DND-41 (cell line): Measurements from ENCODE around the gene DSCAML1.

Experiments used
- ATAC-seq: fragments of 200-7000 bp; cut with Tn5 transposase; 3 replicates; pipeline ENCODE4 v1.9.1; 2021; ENCODE audit warnings: low read depth; ENCODE audit not compliant: insufficient read depth
- DNase-seq: peaks from one replicate; pipeline ENCODE4 v3.0.0-alpha.2; 2020
- H2AFZ ChIP-seq: 2 replicates; pipeline ENCODE4 v1.6.0; 2012; ENCODE audit warnings: low read depth, low read length
- H3K27ac ChIP-seq: 2 replicates; pipeline ENCODE4 v1.5.1; 2012; ENCODE audit warnings: low read length, inconsistent platforms
- H3K27me3 ChIP-seq: fragments of 200-600 bp; sonication (generic); 2 replicates; pipeline ENCODE4 v1.6.0; 2012; ENCODE audit warnings: low read length, mild to moderate bottlenecking, inconsistent platforms; ENCODE audit not compliant: insufficient read depth, poor library complexity
- H3K36me3 ChIP-seq: 2 replicates; pipeline ENCODE4 v1.5.1; 2012; ENCODE audit warnings: low read length, inconsistent platforms; ENCODE audit not compliant: insufficient read depth
- H3K4me1 ChIP-seq: 2 replicates; pipeline ENCODE4 v1.5.1; 2012; ENCODE audit warnings: mild to moderate bottlenecking, low read length; ENCODE audit not compliant: insufficient read depth
- H3K4me2 ChIP-seq: 2 replicates; pipeline ENCODE4 v1.6.0; 2012; ENCODE audit warnings: mild to moderate bottlenecking, moderate library complexity, low read length, inconsistent platforms; ENCODE audit not compliant: insufficient read depth
- H3K4me3 ChIP-seq, 2 experiments: fragments of 200-600 bp in 1 of 2; shearing (Covaris generic) in 1 of 2; 2 replicates each; pipeline ENCODE4 v1.5.1; 2012 to 2016; ENCODE audit warnings: inconsistent platforms in 2 of 2, low read length in 2 of 2, mild to moderate bottlenecking in 2 of 2, low read depth in 1 of 2, moderate library complexity in 1 of 2
- H3K79me2 ChIP-seq: 2 replicates; pipeline ENCODE4 v1.6.0; 2012; ENCODE audit warnings: low read length, inconsistent platforms; ENCODE audit not compliant: insufficient read depth
- H3K9ac ChIP-seq: 2 replicates; pipeline ENCODE4 v1.6.0; 2012; ENCODE audit warnings: low read depth, mild to moderate bottlenecking, inconsistent platforms, low read length, moderate library complexity
- H3K9me3 ChIP-seq: 2 replicates; pipeline ENCODE4 v1.5.1; 2012; ENCODE audit warnings: low read length, moderate library complexity, mild to moderate bottlenecking, inconsistent platforms; ENCODE audit not compliant: insufficient read depth, severe bottlenecking
- H4K20me1 ChIP-seq: 2 replicates; pipeline ENCODE4 v1.6.0; 2012; ENCODE audit warnings: low read length; ENCODE audit not compliant: insufficient read depth
- EZH2 ChIP-seq: IDR thresholded peaks from 3 replicates; pipeline ENCODE4 v1.6.1; 2012; ENCODE audit warnings: borderline replicate concordance, low read depth, mild to moderate bottlenecking, moderate library complexity, low read length, inconsistent platforms; ENCODE audit not compliant: severe bottlenecking
- TF ChIP-seq, protein P1 (sequence below): IDR thresholded peaks from 2 replicates; pipeline ENCODE4 v1.5.1; 2012; ENCODE audit warnings: borderline replicate concordance, low read length, moderate library complexity, mild to moderate bottlenecking; ENCODE audit not compliant: poor library complexity, severe bottlenecking; ENCODE audit errors: extremely low read depth

The DSCAML1 gene

DNA sequence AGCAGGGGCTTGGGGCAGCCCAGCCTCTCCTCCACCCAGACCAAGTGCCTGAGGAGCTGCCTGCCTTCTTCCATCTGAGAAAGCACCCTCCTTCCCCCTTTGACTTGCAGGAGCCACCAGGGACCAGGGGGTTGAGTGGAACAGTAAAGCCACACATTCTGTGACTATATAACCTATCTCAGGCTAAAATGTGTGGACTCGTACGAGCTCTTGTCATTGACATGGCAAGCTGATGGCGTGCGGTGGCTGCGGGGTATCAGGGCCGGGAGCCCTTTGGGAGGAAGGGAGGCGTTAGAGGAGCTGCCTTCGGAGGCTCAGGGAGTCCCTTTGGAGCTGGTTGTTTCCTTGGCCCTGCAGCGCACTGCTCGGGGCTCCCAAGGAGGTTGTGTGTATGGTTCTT lies 384.8 kb downstream of the DSCAML1 start:
- ATAC-seq: no peak
- no peak overlapping the region for H3K4me3 ChIP-seq
- no peaks in the 10 kb centered on the region for H4K20me1 ChIP-seq
- DNase-seq: no peak
- H3K4me2 ChIP-seq: no peak overlapping the region
- no peaks in the 10 kb centered on the region for H3K4me1 ChIP-seq
- H3K27me3 ChIP-seq: no peaks in the 10 kb centered on the region
- TF ChIP-seq, protein P1, sequence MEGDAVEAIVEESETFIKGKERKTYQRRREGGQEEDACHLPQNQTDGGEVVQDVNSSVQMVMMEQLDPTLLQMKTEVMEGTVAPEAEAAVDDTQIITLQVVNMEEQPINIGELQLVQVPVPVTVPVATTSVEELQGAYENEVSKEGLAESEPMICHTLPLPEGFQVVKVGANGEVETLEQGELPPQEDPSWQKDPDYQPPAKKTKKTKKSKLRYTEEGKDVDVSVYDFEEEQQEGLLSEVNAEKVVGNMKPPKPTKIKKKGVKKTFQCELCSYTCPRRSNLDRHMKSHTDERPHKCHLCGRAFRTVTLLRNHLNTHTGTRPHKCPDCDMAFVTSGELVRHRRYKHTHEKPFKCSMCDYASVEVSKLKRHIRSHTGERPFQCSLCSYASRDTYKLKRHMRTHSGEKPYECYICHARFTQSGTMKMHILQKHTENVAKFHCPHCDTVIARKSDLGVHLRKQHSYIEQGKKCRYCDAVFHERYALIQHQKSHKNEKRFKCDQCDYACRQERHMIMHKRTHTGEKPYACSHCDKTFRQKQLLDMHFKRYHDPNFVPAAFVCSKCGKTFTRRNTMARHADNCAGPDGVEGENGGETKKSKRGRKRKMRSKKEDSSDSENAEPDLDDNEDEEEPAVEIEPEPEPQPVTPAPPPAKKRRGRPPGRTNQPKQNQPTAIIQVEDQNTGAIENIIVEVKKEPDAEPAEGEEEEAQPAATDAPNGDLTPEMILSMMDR: no peak
- no peak for TF ChIP-seq EZH2
- H3K27ac ChIP-seq: no peak overlapping the region
- H3K79me2 ChIP-seq: no peaks in the 10 kb centered on the region
- peaks cover 15% of the 10 kb centered on the region for H3K36me3 ChIP-seq
- no peaks in the 10 kb centered on the region for H3K9me3 ChIP-seq
- no peak overlapping the region for H2AFZ ChIP-seq
- no peak overlapping the region for H3K9ac ChIP-seq

DNA sequence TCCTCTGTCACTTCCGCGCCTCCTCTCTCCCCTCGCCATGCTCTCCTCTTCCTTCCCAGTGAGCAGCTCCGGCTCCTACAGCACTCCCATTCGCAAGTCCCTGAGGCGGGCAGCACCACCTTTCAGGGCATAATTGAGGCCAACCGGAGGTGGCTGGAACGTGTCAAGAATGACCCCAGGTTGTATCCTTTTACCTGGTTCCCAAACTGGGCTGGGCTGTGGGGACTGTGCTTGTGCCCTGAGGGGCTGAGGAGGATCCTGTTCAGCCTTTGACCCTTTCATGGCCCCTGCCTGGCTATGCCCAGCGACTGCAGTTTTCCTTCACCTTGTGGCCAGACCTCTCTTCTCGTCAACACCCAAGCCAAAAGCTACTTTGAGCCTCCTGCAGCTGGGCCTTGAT lies 385.3 kb downstream of the DSCAML1 start:
- Histone ChIP-seq H3K27ac (no peak overlapping the region), H3K36me3 (peaks cover 15% of the 10 kb centered on the region)

DNA sequence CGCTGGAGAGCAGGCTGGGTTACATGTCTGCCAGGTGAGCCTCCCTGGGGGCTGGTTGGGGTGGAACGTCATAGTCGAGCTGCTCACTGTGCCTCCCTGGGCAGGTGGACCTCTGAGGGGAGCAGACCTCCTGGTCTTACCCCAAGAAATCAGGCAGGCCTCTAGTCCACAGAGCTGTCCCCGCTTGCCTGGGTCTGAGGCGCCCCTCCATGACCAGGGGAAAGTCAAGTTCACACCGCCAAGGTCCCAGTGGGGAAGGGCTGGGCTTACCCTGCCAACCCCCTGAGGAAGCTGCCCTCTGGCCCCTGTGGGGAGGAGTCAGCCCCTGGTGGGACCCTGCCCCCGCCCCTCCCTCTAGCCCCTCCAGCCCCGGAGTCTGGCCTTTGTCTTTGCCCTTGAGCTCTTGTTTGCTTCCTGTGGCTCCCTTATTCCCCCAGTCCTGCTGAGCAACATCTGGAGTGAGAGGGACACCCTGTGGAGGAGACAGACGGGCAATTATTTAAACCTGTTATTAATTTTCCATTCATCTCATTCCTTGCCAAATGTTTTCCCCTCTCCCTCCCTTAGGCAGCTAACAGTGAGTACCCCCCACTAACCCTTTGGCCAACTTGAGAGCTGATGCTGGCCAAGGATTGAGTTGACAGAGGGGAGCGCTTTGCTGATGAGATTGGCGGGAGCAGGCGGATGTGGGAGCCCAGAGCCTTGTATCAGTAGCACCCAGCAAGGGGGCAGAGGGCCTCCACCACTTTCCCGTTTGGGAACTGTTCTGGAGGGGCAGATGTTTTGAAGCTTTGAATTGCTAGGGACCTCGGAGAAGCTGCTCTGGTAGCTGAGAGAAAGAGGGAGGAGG lies 385.9 kb downstream of the DSCAML1 start:
- Histone ChIP-seq H2AFZ (no peak overlapping the region), H3K36me3 (peaks cover 15% of the 10 kb centered on the region), H3K27ac (no peak overlapping the region), H3K9ac (no peak overlapping the region), H3K4me3 (no peak overlapping the region), H3K79me2 (no peaks in the 10 kb centered on the region), H3K4me1 (no peaks in the 10 kb centered on the region), H3K27me3 (no peaks in the 10 kb centered on the region), H3K4me2 (no peak overlapping the region), H3K9me3 (no peaks in the 10 kb centered on the region), H4K20me1 (no peaks in the 10 kb centered on the region)
- ATAC-seq: no peak
- no peak for DNase-seq
- TF ChIP-seq EZH2: no peak
- TF ChIP-seq, protein P1: no peak

More for the DNA sequence above, 385.3 kb downstream of the DSCAML1 start:
- Histone ChIP-seq H3K79me2 (no peaks in the 10 kb centered on the region), H3K9me3 (no peaks in the 10 kb centered on the region), H2AFZ (no peak overlapping the region), H3K4me1 (no peaks in the 10 kb centered on the region), H3K4me3 (no peak overlapping the region), H4K20me1 (no peaks in the 10 kb centered on the region), H3K27me3 (no peaks in the 10 kb centered on the region), H3K9ac (no peak overlapping the region), H3K4me2 (no peak overlapping the region)
- no peak for TF ChIP-seq EZH2
- TF ChIP-seq, protein P1: no peak
- ATAC-seq (no peak), DNase-seq (no peak)
